Thymus (tissue), 11 donors: Measurements from ENCODE around the gene AIP. TPM values are rescaled to one million over a fixed set of nuclear protein-coding genes. Genes with fewer than 3 reads are reported as not detected.

Experiments
- DNase-seq, 9 donors: peaks; one replicate each; pipeline ENCODE4 v3.0.0-alpha.2; 2013; ENCODE audit warnings: low spot score in 9 of 9, low read depth in 6 of 9, missing footprints in 1 of 9
- H3K27ac ChIP-seq, 2 donors: one replicate each; pipeline ENCODE4 v1.5.1; 2013; ENCODE audit warnings: control low read depth in 1 of 2, low read depth in 1 of 2, low read length in 1 of 2, mild to moderate bottlenecking in 1 of 2, moderate library complexity in 1 of 2
- H3K27me3 ChIP-seq, 2 donors: one replicate each; pipeline ENCODE4 v1.5.1; 2013; ENCODE audit warnings: low read length in 1 of 2; ENCODE audit not compliant: control insufficient read depth in 2 of 2, insufficient read depth in 1 of 2
- H3K36me3 ChIP-seq, 2 donors: one replicate each; pipeline ENCODE4 v1.5.1; 2013; ENCODE audit warnings: low read length in 1 of 2, mild to moderate bottlenecking in 1 of 2, moderate library complexity in 1 of 2; ENCODE audit not compliant: control insufficient read depth in 2 of 2, insufficient read depth in 2 of 2
- H3K4me1 ChIP-seq, 2 donors: one replicate each; pipeline ENCODE4 v1.5.1; 2013; ENCODE audit warnings: low read length in 2 of 2; ENCODE audit not compliant: control insufficient read depth in 2 of 2, insufficient read depth in 2 of 2
- H3K4me3 ChIP-seq, 2 donors: one replicate each; pipeline ENCODE4 v1.5.1; 2013; ENCODE audit warnings: low read length in 2 of 2, control low read depth in 1 of 2, mild to moderate bottlenecking in 1 of 2
- H3K9me3 ChIP-seq, 2 donors: one replicate each; pipeline ENCODE4 v1.5.1; 2013; ENCODE audit warnings: low read length in 1 of 2, mild to moderate bottlenecking in 1 of 2; ENCODE audit not compliant: control insufficient read depth in 2 of 2, insufficient read depth in 1 of 2
- WGBS: extraction: QIAGEN DNeasy Blood & Tissue Kit; methylation state at CpG from one replicate; pipeline ENCODE4 v1.1.7; 2013; 5-methylcytosine and 5-hydroxymethylcytosine counted together
- polyA plus RNA-seq: library from polyadenylated mRNA; stranded (reverse); fragments of 200-250 nt; gene quantifications from one replicate; pipeline ENCODE4 v1.2.3, GENCODE V29; 2013
- total RNA-seq: library from RNA; stranded (reverse); fragments of 120-200 nt; gene quantifications from one replicate; pipeline ENCODE4 v1.2.4, GENCODE V29; 2013
- donor health status: healthy.

AIP gene
- total and polyA plus RNA-seq, 2 donors, result 96.4 to 111 TPM

GRCh38 chr11:67528376-67528775 lies 45.5 kb downstream of the AIP start:
- peaks cover 0 to 2% of the 10 kb centered on the region in 2 donors for H3K9me3 ChIP-seq
- DNase-seq, result no peak
- 95% methylated on average over 4 of the region's 4 CpGs for WGBS
- no peaks in the 10 kb centered on the region for H3K36me3 ChIP-seq
- no peaks in the 10 kb centered on the region for H3K4me1 ChIP-seq
- peaks cover 3 to 13% of the 10 kb centered on the region in 2 donors for H3K27me3 ChIP-seq
- no peak overlapping the region for H3K27ac ChIP-seq
- H3K4me3 ChIP-seq, result no peak overlapping the region

- 96% methylated on average over 5 of the region's 5 CpGs for WGBS
- no peaks in the 10 kb centered on the region for H3K4me1 ChIP-seq
- peaks cover 0 to 9% of the 10 kb centered on the region in 2 donors for H3K9me3 ChIP-seq
- no peaks in the 10 kb centered on the region for H3K36me3 ChIP-seq
- H3K27ac ChIP-seq, result no peak overlapping the region
- peaks cover 3 to 15% of the 10 kb centered on the region in 2 donors for H3K27me3 ChIP-seq
- no peak overlapping the region for H3K4me3 ChIP-seq
- DNase-seq, result no peak
These were observed 47.4 kb downstream of the AIP start for GRCh38 chr11:67530282-67530592.

- H3K27me3 ChIP-seq, result peaks cover 3 to 15% of the 10 kb centered on the region in 2 donors
- WGBS, result 94% methylated on average over 2 of the region's 2 CpGs
- no peaks in the 10 kb centered on the region for H3K36me3 ChIP-seq
- no peak overlapping the region for H3K27ac ChIP-seq
- no peak for DNase-seq
- H3K4me3 ChIP-seq, result no peak overlapping the region
- peaks cover 0 to 9% of the 10 kb centered on the region in 2 donors for H3K9me3 ChIP-seq
- H3K4me1 ChIP-seq, result no peaks in the 10 kb centered on the region
These were observed 50.1 kb downstream of the AIP start for GRCh38 chr11:67532889-67533288.

GRCh38 chr11:67534070-67534679 lies 51.3 kb downstream of the AIP start:
- peaks cover 0 to 9% of the 10 kb centered on the region in 2 donors for H3K9me3 ChIP-seq
- no peaks in the 10 kb centered on the region for H3K4me1 ChIP-seq
- 44% methylated on average over 4 of the region's 4 CpGs for WGBS

GRCh38 chr11:67535561-67535960 lies 52.7 kb downstream of the AIP start:
- Histone ChIP-seq H3K36me3 (no peaks in the 10 kb centered on the region), H3K27ac (no peak overlapping the region), H3K4me3 (no peak overlapping the region), H3K27me3 (peaks cover 0 to 3% of the 10 kb centered on the region in 2 donors), H3K9me3 (peaks cover 0 to 9% of the 10 kb centered on the region in 2 donors), H3K4me1 (no peaks in the 10 kb centered on the region)
- 94% methylated on average over 1 of the region's 1 CpG for WGBS
- DNase-seq, result no peak

More at GRCh38 chr11:67534070-67534679, 51.3 kb downstream of the AIP start:
- Histone ChIP-seq H3K27me3 (peaks cover 0 to 15% of the 10 kb centered on the region in 2 donors), H3K36me3 (no peaks in the 10 kb centered on the region), H3K4me3 (no peak overlapping the region), H3K27ac (no peak overlapping the region)
- no peak for DNase-seq

- WGBS, result 91% methylated on average over 6 of the region's 6 CpGs
- Histone ChIP-seq H3K27me3 (peaks cover 0 to 4% of the 10 kb centered on the region in 2 donors), H3K36me3 (no peaks in the 10 kb centered on the region), H3K4me1 (no peaks in the 10 kb centered on the region), H3K9me3 (peaks cover 0 to 8% of the 10 kb centered on the region in 2 donors), H3K4me3 (no peak overlapping the region), H3K27ac (no peak overlapping the region)
- no peak for DNase-seq
These were observed 55.5 kb downstream of the AIP start for GRCh38 chr11:67538306-67538705.

- H3K36me3 ChIP-seq, result no peaks in the 10 kb centered on the region
- 95% methylated on average over 10 of the region's 10 CpGs for WGBS
- no peak for DNase-seq
These were observed 56.1 kb downstream of the AIP start for GRCh38 chr11:67538823-67539505.

GRCh38 chr11:67539550-67539949 lies 56.7 kb downstream of the AIP start:
- Histone ChIP-seq H3K36me3 (no peaks in the 10 kb centered on the region), H3K4me3 (no peak overlapping the region), H3K27ac (no peak overlapping the region), H3K4me1 (no peaks in the 10 kb centered on the region), H3K27me3 (peaks cover 0 to 2% of the 10 kb centered on the region in 2 donors), H3K9me3 (peaks cover 0 to 3% of the 10 kb centered on the region in 2 donors)
- DNase-seq, result no peak
- 95% methylated on average over 4 of the region's 4 CpGs for WGBS

More at GRCh38 chr11:67538823-67539505, 56.1 kb downstream of the AIP start:
- Histone ChIP-seq H3K4me1 (no peaks in the 10 kb centered on the region), H3K27ac (no peak overlapping the region), H3K4me3 (no peak overlapping the region), H3K27me3 (peaks cover 0 to 2% of the 10 kb centered on the region in 2 donors), H3K9me3 (peaks cover 0 to 3% of the 10 kb centered on the region in 2 donors)
